ENCODE data around the gene ZNF587.
A peak's percentile ranks its signal among the peaks of the same experiment; 100 is the strongest.

- TF ChIP-seq, protein P1, sequence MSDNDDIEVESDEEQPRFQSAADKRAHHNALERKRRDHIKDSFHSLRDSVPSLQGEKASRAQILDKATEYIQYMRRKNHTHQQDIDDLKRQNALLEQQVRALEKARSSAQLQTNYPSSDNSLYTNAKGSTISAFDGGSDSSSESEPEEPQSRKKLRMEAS (IDR thresholded peaks at IDR 0.05) = peak; percentile 95
- 0 out of 6 replicates have a peak, but pooled peaks of 1 of the 3 experiments have one; percentile 10 for TF ChIP-seq CTCF (IDR thresholded peaks at IDR 0.05 in 2 of 3, conservative IDR thresholded peaks at IDR 0.05 in 1 of 3; ENCODE audit: borderline replicate concordance in 1 of 3, insufficient read depth in 1 of 3, low read depth in 2 of 3, low read length in 2 of 3)
- TF ChIP-seq CEBPB (IDR thresholded peaks at IDR 0.05; ENCODE audit: low read depth) = no peak
- TF ChIP-seq SIN3A (IDR thresholded peaks at IDR 0.05; ENCODE audit: low read depth) = peak; percentile 84
- TF ChIP-seq JUND (IDR thresholded peaks at IDR 0.05) = no peak
- TF ChIP-seq POLR2A (IDR thresholded peaks at IDR 0.05; ENCODE audit: borderline replicate concordance, extremely low read depth, insufficient read depth, insufficient read length) = no peak
- TF ChIP-seq ELF1 (IDR thresholded peaks at IDR 0.05; ENCODE audit: borderline replicate concordance, low read depth) = peak; percentile 79
- no peak for TF ChIP-seq EZH2 (IDR thresholded peaks at IDR 0.05)
- no peak for TF ChIP-seq EGR1 (IDR thresholded peaks at IDR 0.05; ENCODE audit: low read depth)
- TF ChIP-seq RAD21 (IDR thresholded peaks at IDR 0.05; ENCODE audit: low read depth) = no peak
- TF ChIP-seq, protein P2, sequence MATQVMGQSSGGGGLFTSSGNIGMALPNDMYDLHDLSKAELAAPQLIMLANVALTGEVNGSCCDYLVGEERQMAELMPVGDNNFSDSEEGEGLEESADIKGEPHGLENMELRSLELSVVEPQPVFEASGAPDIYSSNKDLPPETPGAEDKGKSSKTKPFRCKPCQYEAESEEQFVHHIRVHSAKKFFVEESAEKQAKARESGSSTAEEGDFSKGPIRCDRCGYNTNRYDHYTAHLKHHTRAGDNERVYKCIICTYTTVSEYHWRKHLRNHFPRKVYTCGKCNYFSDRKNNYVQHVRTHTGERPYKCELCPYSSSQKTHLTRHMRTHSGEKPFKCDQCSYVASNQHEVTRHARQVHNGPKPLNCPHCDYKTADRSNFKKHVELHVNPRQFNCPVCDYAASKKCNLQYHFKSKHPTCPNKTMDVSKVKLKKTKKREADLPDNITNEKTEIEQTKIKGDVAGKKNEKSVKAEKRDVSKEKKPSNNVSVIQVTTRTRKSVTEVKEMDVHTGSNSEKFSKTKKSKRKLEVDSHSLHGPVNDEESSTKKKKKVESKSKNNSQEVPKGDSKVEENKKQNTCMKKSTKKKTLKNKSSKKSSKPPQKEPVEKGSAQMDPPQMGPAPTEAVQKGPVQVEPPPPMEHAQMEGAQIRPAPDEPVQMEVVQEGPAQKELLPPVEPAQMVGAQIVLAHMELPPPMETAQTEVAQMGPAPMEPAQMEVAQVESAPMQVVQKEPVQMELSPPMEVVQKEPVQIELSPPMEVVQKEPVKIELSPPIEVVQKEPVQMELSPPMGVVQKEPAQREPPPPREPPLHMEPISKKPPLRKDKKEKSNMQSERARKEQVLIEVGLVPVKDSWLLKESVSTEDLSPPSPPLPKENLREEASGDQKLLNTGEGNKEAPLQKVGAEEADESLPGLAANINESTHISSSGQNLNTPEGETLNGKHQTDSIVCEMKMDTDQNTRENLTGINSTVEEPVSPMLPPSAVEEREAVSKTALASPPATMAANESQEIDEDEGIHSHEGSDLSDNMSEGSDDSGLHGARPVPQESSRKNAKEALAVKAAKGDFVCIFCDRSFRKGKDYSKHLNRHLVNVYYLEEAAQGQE (IDR thresholded peaks at IDR 0.05; ENCODE audit: low read depth) = no peak
- no peak for TF ChIP-seq ATF3 (IDR thresholded peaks at IDR 0.05)
- TF ChIP-seq POLR2AphosphoS5 (IDR thresholded peaks at IDR 0.05; ENCODE audit: low read depth, low read length) = peak; percentile 85
- TF ChIP-seq FOSL1 (IDR thresholded peaks at IDR 0.05; ENCODE audit: low read depth) = no peak
Measured at GRCh38 chr19:57819475-57820148, 30.0 kb upstream of the ZNF587 start.

Data from HCT116 (cell line).